C4-2B (cell line): ENCODE measurements around the gene TNS3.

Experiments used
- CTCF ChIP-seq: fragments of 450-650 bp; conservative IDR thresholded peaks from 2 replicates; pipeline ENCODE4 v1.5.1; 2017; ENCODE audit warnings: mild to moderate bottlenecking
- ZFX ChIP-seq: fragments of 450-650 bp; IDR thresholded peaks from 2 replicates; pipeline ENCODE4 v1.6.1; 2017

- TF ChIP-seq CTCF (no peak), ZFX (no peak)
Measured at GRCh38 chr7:47281966-47282643, 299.8 kb downstream of the TNS3 start.
